Sigmoid colon (tissue), 7 donors: ENCODE data around the gene SLC2A6. TPM values are rescaled to one million over a fixed set of nuclear protein-coding genes. Genes with fewer than 3 reads are reported as not detected.

Source experiments
- DNase-seq: peaks from one replicate; pipeline ENCODE4 v3.0.0-alpha.2; 2019
- H3K27ac ChIP-seq, 4 donors: fragments of 200-600 bp; sonication (generic); one replicate each; pipeline ENCODE4 v1.5.1; 2016 to 2019; ENCODE audit warnings: mild to moderate bottlenecking in 1 of 4
- H3K27me3 ChIP-seq, 3 donors: fragments of 200-600 bp; sonication (generic); one replicate each; pipeline ENCODE4 v1.5.1; 2019; ENCODE audit warnings: mild to moderate bottlenecking in 1 of 3
- H3K36me3 ChIP-seq, 4 donors: fragments of 200-600 bp; sonication (generic); one replicate each; pipeline ENCODE4 v1.5.1; 2016 to 2019
- H3K4me1 ChIP-seq, 4 donors: fragments of 200-600 bp; sonication (generic); one replicate each; pipeline ENCODE4 v1.5.1; 2017 to 2019
- H3K4me3 ChIP-seq, 4 donors: fragments of 200-600 bp; sonication (generic); one replicate each; pipeline ENCODE4 v1.5.1; 2017 to 2019; ENCODE audit warnings: mild to moderate bottlenecking in 2 of 4, moderate library complexity in 1 of 4
- H3K9me3 ChIP-seq, 4 donors: fragments of 200-600 bp in 3 of 4; sonication (generic) in 3 of 4; one replicate each; pipeline versions ENCODE4 v1.5.1 to v1.6.1; 2013 to 2019
- CTCF ChIP-seq, 4 experiments: fragments of 450-650 bp in 3 of 4; fragments of 200-600 bp in 1 of 4; IDR thresholded peaks; one replicate each; pipeline ENCODE4 v1.5.1; 2016 to 2019; ENCODE audit warnings: antibody characterized with exemption in 4 of 4, mild to moderate bottlenecking in 3 of 4, moderate library complexity in 2 of 4
- EP300 ChIP-seq, 4 donors: sonication (generic); formaldehyde crosslinking; IDR thresholded peaks; one replicate each; pipeline ENCODE4 v1.6.1; 2017; ENCODE audit warnings: antibody characterized with exemption in 4 of 4
- POLR2A ChIP-seq, 2 donors: fragments of 450-650 bp; IDR thresholded peaks; one replicate each; pipeline ENCODE4 v1.6.1; 2016; ENCODE audit warnings: antibody characterized with exemption in 2 of 2, mild to moderate bottlenecking in 2 of 2, moderate library complexity in 2 of 2
- POLR2AphosphoS5 ChIP-seq, 4 donors: sonication (generic); formaldehyde crosslinking; IDR thresholded peaks; one replicate each; pipeline ENCODE4 v1.6.1; 2017; ENCODE audit warnings: antibody characterized with exemption in 4 of 4
- WGBS, 2 donors: extraction: QIAGEN DNeasy Blood & Tissue Kit; methylation state at CpG; one replicate each; pipeline ENCODE4 v1.1.7; 2013; 5-methylcytosine and 5-hydroxymethylcytosine counted together
- intact Hi-C: fragments of 100-400 bp; cut with DNase I; formaldehyde crosslinking; loops from one replicate; pipeline ENCODE4 v1.15.1; 2023
- polyA plus RNA-seq, 3 donors: library from polyadenylated mRNA; stranded (reverse); fragments of 200-250 nt; gene quantifications; one replicate each; pipeline ENCODE4 v1.2.3, GENCODE V29; 2013
- total RNA-seq, 4 donors: library from RNA; depleted of rRNA; stranded (reverse); fragments of >200 nt; gene quantifications; one replicate each; pipeline ENCODE4 v1.1.0, GENCODE V29; 2016
- donor health status: healthy with polysubstance abuse.
- donor health status: Bipolar disorder and iron deficiency.
- donor health status: healthy.

The SLC2A6 gene
- total and polyA plus RNA-seq, 7 donors, result 1.2 to 8.2 (median 1.8) TPM

DNA sequence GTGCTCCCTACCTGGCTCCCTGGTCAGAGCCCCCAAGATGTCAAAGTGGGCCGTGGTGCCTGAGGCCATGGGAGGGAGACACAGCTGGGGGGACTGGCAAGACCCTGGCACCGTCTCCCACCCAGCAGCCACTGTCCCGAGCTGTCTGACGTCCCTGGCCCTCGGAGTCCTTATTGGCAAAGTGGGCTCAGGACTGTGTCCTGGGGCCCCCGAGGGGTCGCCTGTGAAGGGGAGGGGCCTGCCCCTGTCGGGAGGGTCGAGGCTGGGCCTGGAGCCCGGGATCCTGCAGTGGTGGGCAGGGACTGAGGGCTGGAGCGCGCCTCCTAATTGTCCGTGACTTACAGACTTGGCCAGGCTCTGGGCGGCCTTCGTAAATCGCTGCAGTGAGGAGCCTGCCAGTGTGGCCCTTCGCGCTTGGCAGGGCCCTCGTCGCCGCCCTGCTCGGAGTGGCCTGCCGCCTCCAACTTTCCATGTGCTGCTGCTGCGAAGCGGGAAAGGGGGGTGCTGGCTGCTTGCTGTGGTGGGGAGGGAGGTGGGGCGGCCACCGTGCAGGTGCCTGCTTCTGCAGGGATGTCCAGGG is 32.1 kb upstream of the SLC2A6 start:
- Histone ChIP-seq H3K4me1 (peaks cover 0 to 17% (median 13%) of the 10 kb centered on the region in 4 donors), H3K36me3 (no peaks in the 10 kb centered on the region), H3K9me3 (no peaks in the 10 kb centered on the region), H3K4me3 (no peak overlapping the region), H3K27ac (no peak overlapping the region), H3K27me3 (peaks cover 0 to 12% (median 7%) of the 10 kb centered on the region in 3 donors)
- DNase-seq, result no peak
- intact Hi-C loops, result no loop called here
- TF ChIP-seq POLR2A (IDR thresholded peaks at IDR 0.05), result no peak
- TF ChIP-seq EP300 (IDR thresholded peaks at IDR 0.05), result no peak
- no peak for TF ChIP-seq CTCF (IDR thresholded peaks at IDR 0.05)
- no peak for TF ChIP-seq POLR2AphosphoS5 (IDR thresholded peaks at IDR 0.05)
- 88 to 90% methylated on average over 27 of the region's 27 CpGs for WGBS, 2 donors

- TF ChIP-seq CTCF (IDR thresholded peaks at IDR 0.05) (no peak), EP300 (IDR thresholded peaks at IDR 0.05) (no peak), POLR2A (IDR thresholded peaks at IDR 0.05) (no peak), POLR2AphosphoS5 (IDR thresholded peaks at IDR 0.05) (no peak)
- H3K27ac ChIP-seq, result no peak overlapping the region
- no peak overlapping the region for H3K4me3 ChIP-seq
- DNase-seq, result no peak
- H3K36me3 ChIP-seq, result no peaks in the 10 kb centered on the region
- WGBS, 2 donors, result 3 to 6% methylated on average over 26 of the region's 26 CpGs
- H3K4me1 ChIP-seq, result peaks cover 0 to 14% (median 11%) of the 10 kb centered on the region in 4 donors
- no peaks in the 10 kb centered on the region for H3K27me3 ChIP-seq
- intact Hi-C loops, result no loop called here
- H3K9me3 ChIP-seq, result no peaks in the 10 kb centered on the region
Measured at GRCh38 chr9:133509179-133510083, 30.5 kb upstream of the SLC2A6 start.

- WGBS, 2 donors, result 84 to 95% methylated on average over 8 of the region's 8 CpGs
- H3K27me3 ChIP-seq, result no peaks in the 10 kb centered on the region
- no peak overlapping the region for H3K4me3 ChIP-seq
Measured at GRCh38 chr9:133508046-133508445, 29.1 kb upstream of the SLC2A6 start.

GRCh38 chr9:133507246-133507965 is 28.5 kb upstream of the SLC2A6 start:
- H3K27ac ChIP-seq, result peak overlapping the region in 1 of 4 donors; percentile 42
- H3K9me3 ChIP-seq, result peaks cover 0 to 4% (median 1%) of the 10 kb centered on the region in 4 donors
- intact Hi-C loops, result no loop called here

More at GRCh38 chr9:133508046-133508445, 29.1 kb upstream of the SLC2A6 start:
- no peak overlapping the region for H3K27ac ChIP-seq
- no peaks in the 10 kb centered on the region for H3K36me3 ChIP-seq
- no peak for DNase-seq
- TF ChIP-seq POLR2AphosphoS5 (IDR thresholded peaks at IDR 0.05) (no peak), POLR2A (IDR thresholded peaks at IDR 0.05) (no peak), CTCF (IDR thresholded peaks at IDR 0.05) (no peak), EP300 (IDR thresholded peaks at IDR 0.05) (no peak)
- intact Hi-C loops, result no loop called here
- no peaks in the 10 kb centered on the region for H3K9me3 ChIP-seq
- peaks cover 0 to 13% (median 10%) of the 10 kb centered on the region in 4 donors for H3K4me1 ChIP-seq

DNA sequence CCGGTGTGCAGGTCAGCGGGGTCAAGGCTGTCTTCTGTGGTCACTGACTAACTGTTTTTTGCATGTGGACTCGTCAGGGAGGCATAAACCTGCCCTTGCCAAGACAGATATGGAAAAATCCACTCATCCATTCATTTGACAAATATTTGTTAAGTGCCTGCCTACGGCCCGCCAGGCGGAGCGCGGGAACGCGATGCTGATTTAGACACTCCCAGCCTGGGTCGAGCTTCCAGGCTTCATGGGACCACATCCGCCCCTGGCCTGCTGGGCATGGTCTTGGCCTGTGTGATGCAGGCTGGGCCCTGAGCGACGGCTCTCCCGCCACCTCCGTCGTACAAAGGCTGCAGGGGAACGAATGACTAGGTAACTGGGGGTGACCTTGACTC is 27.7 kb upstream of the SLC2A6 start:
- no peak for DNase-seq

More at GRCh38 chr9:133507246-133507965, 28.5 kb upstream of the SLC2A6 start:
- Histone ChIP-seq H3K4me3 (no peak overlapping the region), H3K36me3 (no peaks in the 10 kb centered on the region), H3K27me3 (no peaks in the 10 kb centered on the region), H3K4me1 (peaks cover 0 to 13% (median 10%) of the 10 kb centered on the region in 4 donors)
- DNase-seq, result no peak
- 86 to 91% methylated on average over 24 of the region's 24 CpGs for WGBS, 2 donors
- TF ChIP-seq POLR2AphosphoS5 (IDR thresholded peaks at IDR 0.05), result no peak

More for the DNA sequence above, 27.7 kb upstream of the SLC2A6 start:
- Histone ChIP-seq H3K4me1 (peaks cover 0 to 13% (median 10%) of the 10 kb centered on the region in 4 donors), H3K4me3 (no peak overlapping the region), H3K27me3 (no peaks in the 10 kb centered on the region), H3K9me3 (peaks cover 0 to 8% (median 4%) of the 10 kb centered on the region in 4 donors), H3K36me3 (no peaks in the 10 kb centered on the region), H3K27ac (peak overlapping the region in 1 of 4 donors; percentile 42)
- intact Hi-C loops, result no loop called here
- TF ChIP-seq POLR2AphosphoS5 (IDR thresholded peaks at IDR 0.05), result peak in 1 of 4 donors; percentile 50
- no peak for TF ChIP-seq POLR2A (IDR thresholded peaks at IDR 0.05)
- WGBS, 2 donors, result 27 to 68% methylated on average over 18 of the region's 18 CpGs
